HEK293 (cell line): ENCODE measurements around the gene LINS1.

ENCODE experiments used
- CTCF ChIA-PET: fragments of 350-600 bp; formaldehyde crosslinking; extraction: SDS; loops from one replicate; lab custom pipeline; 2021; ENCODE audit warnings: antibody characterized with exemption; lab: Yijun Ruan, JAX
- POLR2A ChIA-PET: fragments of 300-600 bp; formaldehyde crosslinking; extraction: SDS; loops from one replicate; lab custom pipeline; 2020; ENCODE audit warnings: antibody characterized with exemption, inconsistent platforms; lab: Yijun Ruan, JAX
- H3K27ac ChIP-seq: fragments of 200-500 bp; sonication (Bioruptor generic); 2 replicates; pipeline ENCODE4 v1.5.1; 2014; ENCODE audit warnings: low read depth, low read length, control low read depth, inconsistent platforms; ENCODE audit errors: extremely low read depth
- H3K36me3 ChIP-seq, 2 experiments: fragments of 200-500 bp in 1 of 2; sonication (Bioruptor generic) in 1 of 2; 1 replicate in 1 of 2; 2 replicates in 1 of 2; pipeline ENCODE4 v1.5.1; 2014 to 2017; ENCODE audit warnings: inconsistent platforms in 2 of 2, low read length in 2 of 2; ENCODE audit not compliant: control insufficient read depth in 2 of 2, insufficient read depth in 1 of 2
- H3K4me1 ChIP-seq: fragments of 200-500 bp; sonication (Bioruptor generic); 2 replicates; pipeline ENCODE4 v1.5.1; 2014; ENCODE audit warnings: mild to moderate bottlenecking, low read length, inconsistent platforms; ENCODE audit not compliant: control insufficient read depth, insufficient read depth
- H3K4me3 ChIP-seq: 2 replicates; pipeline ENCODE4 v1.5.1; 2011; ENCODE audit warnings: low read depth, mild to moderate bottlenecking, control low read depth, low read length, moderate library complexity
- H3K9me3 ChIP-seq: fragments of 200-500 bp; sonication (Bioruptor generic); 2 replicates; pipeline ENCODE4 v1.5.1; 2014; ENCODE audit warnings: low read depth, low read length, inconsistent platforms; ENCODE audit not compliant: control insufficient read depth, insufficient read depth
- BCL11A ChIP-seq: fragments of 450-650 bp; formaldehyde crosslinking; IDR thresholded peaks from 2 replicates; pipeline ENCODE4 v1.5.1; 2016; ENCODE audit warnings: low read depth, missing biosample characterization, missing genetic modification characterization
- KLF1 ChIP-seq: fragments of 450-650 bp; formaldehyde crosslinking; IDR thresholded peaks from 2 replicates; pipeline ENCODE4 v1.5.1; 2016; ENCODE audit warnings: missing biosample characterization, missing genetic modification characterization
- RBAK ChIP-seq: fragments of 450-650 bp; formaldehyde crosslinking; IDR thresholded peaks from 2 replicates; pipeline ENCODE4 v1.5.1; 2016; ENCODE audit warnings: missing biosample characterization, missing genetic modification characterization
- SCRT1 ChIP-seq: fragments of 450-650 bp; formaldehyde crosslinking; IDR thresholded peaks from 2 replicates; pipeline ENCODE4 v1.5.1; 2016; ENCODE audit warnings: missing biosample characterization, missing genetic modification characterization, borderline replicate concordance
- ZFP3 ChIP-seq: fragments of 450-650 bp; formaldehyde crosslinking; IDR thresholded peaks from 2 replicates; pipeline ENCODE4 v1.5.1; 2016; ENCODE audit warnings: low read depth, missing biosample characterization, missing genetic modification characterization
- ZFP41 ChIP-seq: fragments of 450-650 bp; formaldehyde crosslinking; IDR thresholded peaks from 2 replicates; pipeline ENCODE4 v1.5.1; 2016; ENCODE audit warnings: missing biosample characterization, missing genetic modification characterization, borderline replicate concordance
- ZNF114 ChIP-seq: fragments of 450-650 bp; formaldehyde crosslinking; IDR thresholded peaks from 2 replicates; pipeline ENCODE4 v1.5.0; 2017; ENCODE audit warnings: missing biosample characterization, missing genetic modification characterization
- ZNF202 ChIP-seq: fragments of 450-650 bp; formaldehyde crosslinking; IDR thresholded peaks from 2 replicates; pipeline ENCODE4 v1.5.1; 2016; ENCODE audit warnings: missing biosample characterization, missing genetic modification characterization, borderline replicate concordance
- ZNF239 ChIP-seq: fragments of 450-650 bp; formaldehyde crosslinking; IDR thresholded peaks from 2 replicates; pipeline ENCODE4 v1.5.1; 2016; ENCODE audit warnings: missing biosample characterization, missing genetic modification characterization
- ZNF391 ChIP-seq: fragments of 450-650 bp; formaldehyde crosslinking; IDR thresholded peaks from 2 replicates; pipeline ENCODE4 v1.5.1; 2016; ENCODE audit warnings: low read depth, missing biosample characterization, missing genetic modification characterization, borderline replicate concordance
- ZNF510 ChIP-seq: fragments of 450-650 bp; formaldehyde crosslinking; IDR thresholded peaks from 2 replicates; pipeline ENCODE4 v1.5.1; 2018; ENCODE audit warnings: mild to moderate bottlenecking, missing genetic modification characterization, missing biosample characterization; ENCODE audit not compliant: insufficient replicate concordance
- ZNF544 ChIP-seq: fragments of 450-650 bp; formaldehyde crosslinking; IDR thresholded peaks from 2 replicates; pipeline ENCODE4 v1.5.0; 2017; ENCODE audit warnings: missing biosample characterization, missing genetic modification characterization
- ZNF610 ChIP-seq: fragments of 450-650 bp; formaldehyde crosslinking; IDR thresholded peaks from 2 replicates; pipeline ENCODE4 v1.5.1; 2016; ENCODE audit warnings: missing biosample characterization, missing genetic modification characterization, borderline replicate concordance
- TF ChIP-seq, protein P1 (sequence below): fragments of 450-650 bp; formaldehyde crosslinking; IDR thresholded peaks from 2 replicates; pipeline ENCODE4 v1.5.1; 2016; ENCODE audit warnings: missing biosample characterization, missing genetic modification characterization
- TF ChIP-seq, protein P2 (sequence below): fragments of 450-650 bp; formaldehyde crosslinking; IDR thresholded peaks from 2 replicates; pipeline ENCODE4 v1.5.1; 2016; ENCODE audit warnings: missing biosample characterization, missing genetic modification characterization
- TF ChIP-seq, protein P3 (sequence below): fragments of 450-650 bp; formaldehyde crosslinking; IDR thresholded peaks from 2 replicates; pipeline ENCODE4 v1.5.1; 2016; ENCODE audit warnings: missing biosample characterization, missing genetic modification characterization, borderline replicate concordance
- TF ChIP-seq, protein P4 (sequence below): fragments of 450-650 bp; formaldehyde crosslinking; IDR thresholded peaks from 2 replicates; pipeline ENCODE4 v1.5.1; 2016; ENCODE audit warnings: missing biosample characterization, missing genetic modification characterization
- TF ChIP-seq, protein P5 (sequence below): fragments of 450-650 bp; IDR thresholded peaks from 2 replicates; pipeline ENCODE4 v1.5.1; 2018; ENCODE audit warnings: missing biosample characterization, missing genetic modification characterization

Gene LINS1

DNA sequence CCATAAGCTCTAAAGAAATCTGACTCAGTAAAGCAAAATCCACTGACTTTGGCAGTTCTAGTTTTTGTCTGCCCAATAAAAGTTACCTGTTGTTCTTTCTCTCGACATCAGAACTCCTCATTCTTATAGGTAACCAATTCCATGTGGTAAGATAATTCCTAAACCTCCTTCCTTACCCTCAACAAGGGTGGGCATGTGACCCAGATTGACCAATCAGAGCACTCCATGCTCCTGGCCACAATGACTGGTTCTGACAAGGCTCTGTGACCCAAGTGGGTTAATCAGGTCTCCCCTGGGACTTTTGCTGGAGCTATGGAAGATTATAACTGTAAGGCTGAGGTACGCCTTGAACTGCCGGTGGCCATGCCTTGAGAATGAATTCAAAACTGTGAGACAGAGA is 31.7 kb downstream of the LINS1 start (continued):
- TF ChIP-seq, protein P1, sequence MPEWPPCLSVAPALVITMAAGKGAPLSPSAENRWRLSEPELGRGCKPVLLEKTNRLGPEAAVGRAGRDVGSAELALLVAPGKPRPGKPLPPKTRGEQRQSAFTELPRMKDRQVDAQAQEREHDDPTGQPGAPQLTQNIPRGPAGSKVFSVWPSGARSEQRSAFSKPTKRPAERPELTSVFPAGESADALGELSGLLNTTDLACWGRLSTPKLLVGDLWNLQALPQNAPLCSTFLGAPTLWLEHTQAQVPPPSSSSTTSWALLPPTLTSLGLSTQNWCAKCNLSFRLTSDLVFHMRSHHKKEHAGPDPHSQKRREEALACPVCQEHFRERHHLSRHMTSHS (tag by site-specific recombination) = no peak
- TF ChIP-seq ZFP3 (tag by site-specific recombination) = no peak
- TF ChIP-seq, all 188 proteins: peak for 0

DNA sequence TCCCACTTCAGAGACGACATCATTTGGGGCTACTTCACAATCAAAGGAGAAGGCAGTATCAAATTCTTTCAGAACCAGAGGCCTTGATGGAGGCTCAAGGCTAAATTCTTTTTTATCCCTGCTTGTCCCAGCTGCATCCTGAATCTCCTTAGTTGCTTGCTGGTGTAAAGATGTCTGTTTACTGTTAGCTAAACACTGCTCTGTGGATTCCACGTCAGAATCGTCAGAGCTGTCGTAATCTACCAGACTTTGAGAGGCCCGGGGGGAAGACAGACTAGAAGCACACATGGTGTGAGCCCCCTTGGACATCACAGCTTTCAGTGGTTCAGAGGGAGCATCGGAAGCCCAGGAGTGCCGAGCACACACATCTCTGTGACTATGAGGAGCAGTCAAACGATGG is 32.6 kb downstream of the LINS1 start:
- Histone ChIP-seq H3K9me3 (no peaks in the 10 kb centered on the region), H3K4me1 (no peaks in the 10 kb centered on the region), H3K27ac (no peak overlapping the region), H3K4me3 (no peak overlapping the region), H3K36me3 (peaks cover 12 to 48% of the 10 kb centered on the region in 2 experiments)
- ChIA-PET CTCF (interaction anchor here (0.6 to 0.7 kb wide), 2 partner anchors 65 to 219 kb away, joined by 3 to 6 read pairs; no protein-coding TSS in a partner anchor), POLR2A (no interaction called here)
- TF ChIP-seq ZNF202 (tag by site-specific recombination) (no peak), ZNF114 (no peak), ZNF239 (tag by site-specific recombination) (no peak), KLF1 (no peak), ZFP41 (tag by site-specific recombination) (no peak), RBAK (tag by site-specific recombination) (no peak), ZNF610 (tag by site-specific recombination) (no peak), ZNF391 (tag by site-specific recombination) (no peak), BCL11A (tag by site-specific recombination) (no peak), SCRT1 (tag by site-specific recombination) (no peak), ZNF510 (tag by site-specific recombination) (no peak), ZNF544 (tag by site-specific recombination) (no peak)
- TF ChIP-seq, protein P2, sequence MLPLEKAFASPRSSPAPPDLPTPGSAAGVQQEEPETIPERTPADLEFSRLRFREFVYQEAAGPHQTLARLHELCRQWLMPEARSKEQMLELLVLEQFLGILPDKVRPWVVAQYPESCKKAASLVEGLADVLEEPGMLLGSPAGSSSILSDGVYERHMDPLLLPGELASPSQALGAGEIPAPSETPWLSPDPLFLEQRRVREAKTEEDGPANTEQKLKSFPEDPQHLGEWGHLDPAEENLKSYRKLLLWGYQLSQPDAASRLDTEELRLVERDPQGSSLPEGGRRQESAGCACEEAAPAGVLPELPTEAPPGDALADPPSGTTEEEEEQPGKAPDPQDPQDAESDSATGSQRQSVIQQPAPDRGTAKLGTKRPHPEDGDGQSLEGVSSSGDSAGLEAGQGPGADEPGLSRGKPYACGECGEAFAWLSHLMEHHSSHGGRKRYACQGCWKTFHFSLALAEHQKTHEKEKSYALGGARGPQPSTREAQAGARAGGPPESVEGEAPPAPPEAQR (tag by site-specific recombination) = no peak
- TF ChIP-seq, protein P3, sequence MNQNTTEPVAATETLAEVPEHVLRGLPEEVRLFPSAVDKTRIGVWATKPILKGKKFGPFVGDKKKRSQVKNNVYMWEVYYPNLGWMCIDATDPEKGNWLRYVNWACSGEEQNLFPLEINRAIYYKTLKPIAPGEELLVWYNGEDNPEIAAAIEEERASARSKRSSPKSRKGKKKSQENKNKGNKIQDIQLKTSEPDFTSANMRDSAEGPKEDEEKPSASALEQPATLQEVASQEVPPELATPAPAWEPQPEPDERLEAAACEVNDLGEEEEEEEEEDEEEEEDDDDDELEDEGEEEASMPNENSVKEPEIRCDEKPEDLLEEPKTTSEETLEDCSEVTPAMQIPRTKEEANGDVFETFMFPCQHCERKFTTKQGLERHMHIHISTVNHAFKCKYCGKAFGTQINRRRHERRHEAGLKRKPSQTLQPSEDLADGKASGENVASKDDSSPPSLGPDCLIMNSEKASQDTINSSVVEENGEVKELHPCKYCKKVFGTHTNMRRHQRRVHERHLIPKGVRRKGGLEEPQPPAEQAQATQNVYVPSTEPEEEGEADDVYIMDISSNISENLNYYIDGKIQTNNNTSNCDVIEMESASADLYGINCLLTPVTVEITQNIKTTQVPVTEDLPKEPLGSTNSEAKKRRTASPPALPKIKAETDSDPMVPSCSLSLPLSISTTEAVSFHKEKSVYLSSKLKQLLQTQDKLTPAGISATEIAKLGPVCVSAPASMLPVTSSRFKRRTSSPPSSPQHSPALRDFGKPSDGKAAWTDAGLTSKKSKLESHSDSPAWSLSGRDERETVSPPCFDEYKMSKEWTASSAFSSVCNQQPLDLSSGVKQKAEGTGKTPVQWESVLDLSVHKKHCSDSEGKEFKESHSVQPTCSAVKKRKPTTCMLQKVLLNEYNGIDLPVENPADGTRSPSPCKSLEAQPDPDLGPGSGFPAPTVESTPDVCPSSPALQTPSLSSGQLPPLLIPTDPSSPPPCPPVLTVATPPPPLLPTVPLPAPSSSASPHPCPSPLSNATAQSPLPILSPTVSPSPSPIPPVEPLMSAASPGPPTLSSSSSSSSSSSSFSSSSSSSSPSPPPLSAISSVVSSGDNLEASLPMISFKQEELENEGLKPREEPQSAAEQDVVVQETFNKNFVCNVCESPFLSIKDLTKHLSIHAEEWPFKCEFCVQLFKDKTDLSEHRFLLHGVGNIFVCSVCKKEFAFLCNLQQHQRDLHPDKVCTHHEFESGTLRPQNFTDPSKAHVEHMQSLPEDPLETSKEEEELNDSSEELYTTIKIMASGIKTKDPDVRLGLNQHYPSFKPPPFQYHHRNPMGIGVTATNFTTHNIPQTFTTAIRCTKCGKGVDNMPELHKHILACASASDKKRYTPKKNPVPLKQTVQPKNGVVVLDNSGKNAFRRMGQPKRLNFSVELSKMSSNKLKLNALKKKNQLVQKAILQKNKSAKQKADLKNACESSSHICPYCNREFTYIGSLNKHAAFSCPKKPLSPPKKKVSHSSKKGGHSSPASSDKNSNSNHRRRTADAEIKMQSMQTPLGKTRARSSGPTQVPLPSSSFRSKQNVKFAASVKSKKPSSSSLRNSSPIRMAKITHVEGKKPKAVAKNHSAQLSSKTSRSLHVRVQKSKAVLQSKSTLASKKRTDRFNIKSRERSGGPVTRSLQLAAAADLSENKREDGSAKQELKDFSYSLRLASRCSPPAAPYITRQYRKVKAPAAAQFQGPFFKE (tag by site-specific recombination) = no peak
- TF ChIP-seq, protein P4, sequence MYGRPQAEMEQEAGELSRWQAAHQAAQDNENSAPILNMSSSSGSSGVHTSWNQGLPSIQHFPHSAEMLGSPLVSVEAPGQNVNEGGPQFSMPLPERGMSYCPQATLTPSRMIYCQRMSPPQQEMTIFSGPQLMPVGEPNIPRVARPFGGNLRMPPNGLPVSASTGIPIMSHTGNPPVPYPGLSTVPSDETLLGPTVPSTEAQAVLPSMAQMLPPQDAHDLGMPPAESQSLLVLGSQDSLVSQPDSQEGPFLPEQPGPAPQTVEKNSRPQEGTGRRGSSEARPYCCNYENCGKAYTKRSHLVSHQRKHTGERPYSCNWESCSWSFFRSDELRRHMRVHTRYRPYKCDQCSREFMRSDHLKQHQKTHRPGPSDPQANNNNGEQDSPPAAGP (tag by site-specific recombination) = no peak
- TF ChIP-seq, protein P5, sequence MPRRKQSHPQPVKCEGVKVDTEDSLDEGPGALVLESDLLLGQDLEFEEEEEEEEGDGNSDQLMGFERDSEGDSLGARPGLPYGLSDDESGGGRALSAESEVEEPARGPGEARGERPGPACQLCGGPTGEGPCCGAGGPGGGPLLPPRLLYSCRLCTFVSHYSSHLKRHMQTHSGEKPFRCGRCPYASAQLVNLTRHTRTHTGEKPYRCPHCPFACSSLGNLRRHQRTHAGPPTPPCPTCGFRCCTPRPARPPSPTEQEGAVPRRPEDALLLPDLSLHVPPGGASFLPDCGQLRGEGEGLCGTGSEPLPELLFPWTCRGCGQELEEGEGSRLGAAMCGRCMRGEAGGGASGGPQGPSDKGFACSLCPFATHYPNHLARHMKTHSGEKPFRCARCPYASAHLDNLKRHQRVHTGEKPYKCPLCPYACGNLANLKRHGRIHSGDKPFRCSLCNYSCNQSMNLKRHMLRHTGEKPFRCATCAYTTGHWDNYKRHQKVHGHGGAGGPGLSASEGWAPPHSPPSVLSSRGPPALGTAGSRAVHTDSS (tag by site-specific recombination) = no peak
